ENCODE results near the gene COX19.

GRCh38 chr7:934469-935163 lies 40.7 kb downstream of the COX19 start:
- TF ChIP-seq, protein P1, sequence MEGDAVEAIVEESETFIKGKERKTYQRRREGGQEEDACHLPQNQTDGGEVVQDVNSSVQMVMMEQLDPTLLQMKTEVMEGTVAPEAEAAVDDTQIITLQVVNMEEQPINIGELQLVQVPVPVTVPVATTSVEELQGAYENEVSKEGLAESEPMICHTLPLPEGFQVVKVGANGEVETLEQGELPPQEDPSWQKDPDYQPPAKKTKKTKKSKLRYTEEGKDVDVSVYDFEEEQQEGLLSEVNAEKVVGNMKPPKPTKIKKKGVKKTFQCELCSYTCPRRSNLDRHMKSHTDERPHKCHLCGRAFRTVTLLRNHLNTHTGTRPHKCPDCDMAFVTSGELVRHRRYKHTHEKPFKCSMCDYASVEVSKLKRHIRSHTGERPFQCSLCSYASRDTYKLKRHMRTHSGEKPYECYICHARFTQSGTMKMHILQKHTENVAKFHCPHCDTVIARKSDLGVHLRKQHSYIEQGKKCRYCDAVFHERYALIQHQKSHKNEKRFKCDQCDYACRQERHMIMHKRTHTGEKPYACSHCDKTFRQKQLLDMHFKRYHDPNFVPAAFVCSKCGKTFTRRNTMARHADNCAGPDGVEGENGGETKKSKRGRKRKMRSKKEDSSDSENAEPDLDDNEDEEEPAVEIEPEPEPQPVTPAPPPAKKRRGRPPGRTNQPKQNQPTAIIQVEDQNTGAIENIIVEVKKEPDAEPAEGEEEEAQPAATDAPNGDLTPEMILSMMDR (optimal IDR thresholded peaks at IDR 0.05 in 1 of 3, IDR thresholded peaks at IDR 0.05 in 1 of 3, conservative IDR thresholded peaks at IDR 0.05 in 1 of 3; ENCODE audit: extremely low read depth in 1 of 3, insufficient read depth in 2 of 3, low read length in 3 of 3): no peak
- no peak for TF ChIP-seq EZH2 (IDR thresholded peaks at IDR 0.05; ENCODE audit: low read length)

All from keratinocyte (primary cell).